ENCODE data around the gene MAGEA10.
"Not testable (repeated sequence)": the region's sequence is repeated elsewhere in the genome, so short reads cannot be mapped to it uniquely, and the experiment has no call there.

Gene MAGEA10

DNA sequence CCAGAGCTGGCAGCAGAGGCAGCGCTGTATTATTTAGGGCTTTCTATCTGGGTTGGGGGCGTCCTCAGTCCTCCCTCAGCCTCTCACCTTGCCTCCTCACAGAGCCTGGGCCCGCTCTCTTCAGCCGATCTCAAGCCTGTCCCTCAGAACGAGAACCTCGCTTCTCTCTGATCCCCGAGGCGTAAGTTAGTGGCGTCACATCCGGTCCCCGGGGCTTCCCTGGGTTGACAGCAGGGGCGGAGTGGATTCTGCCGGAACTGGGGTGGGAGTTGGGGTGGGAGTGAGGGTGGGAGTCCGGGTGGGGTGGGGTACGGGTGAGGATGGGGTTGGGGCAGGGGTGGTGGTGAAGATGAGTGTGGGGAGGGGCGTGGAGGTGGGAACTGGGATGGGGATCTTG is at the start of gene MAGEA10:
Gene MAGEA10, minus strand, starts transcription at position 190 of the 397 bp plus-strand sequence. CDS start 2,957 bp downstream, outside the sequence.
- DNase-seq (ENCODE audit: low spot score) (no peak), FAIRE-seq (no peak)

DNA sequence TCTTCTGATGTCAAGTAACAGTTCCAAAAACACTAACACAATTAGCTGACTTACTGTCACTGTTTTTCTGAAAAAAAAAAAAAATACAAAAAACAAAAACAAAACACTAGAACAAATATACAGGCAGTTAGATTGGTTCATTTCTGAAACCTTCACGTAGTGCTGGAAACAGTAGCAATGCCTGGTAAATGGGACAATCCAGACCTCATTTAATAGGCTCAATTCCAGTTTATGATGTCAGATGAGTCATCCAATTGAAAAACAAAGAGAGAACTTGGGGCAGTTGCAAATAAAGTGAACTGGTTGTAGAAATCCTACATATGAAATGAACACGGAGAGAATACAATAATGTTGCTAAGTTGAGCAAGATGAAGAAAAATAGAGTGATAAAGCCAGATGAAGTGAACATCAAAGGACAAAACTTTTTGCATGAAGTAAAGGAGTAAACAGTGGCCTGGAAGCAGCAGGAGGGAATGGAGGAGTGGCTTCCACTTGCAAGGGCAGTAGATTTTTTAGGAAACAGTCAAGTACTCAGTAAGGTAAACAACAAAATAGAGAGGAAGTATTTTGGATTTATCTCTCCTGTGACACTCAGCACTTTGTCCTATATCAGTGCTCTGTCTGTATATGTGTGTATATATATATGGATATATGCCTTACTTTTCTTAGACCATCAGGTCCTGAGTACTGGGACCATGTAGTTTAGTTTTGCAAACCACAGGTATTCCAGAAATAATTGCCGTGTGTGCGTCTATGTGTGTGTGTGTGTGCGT is 39.3 kb upstream of the MAGEA10 start:
- FAIRE-seq (no peak), DNase-seq (ENCODE audit: low spot score) (no peak)

DNA sequence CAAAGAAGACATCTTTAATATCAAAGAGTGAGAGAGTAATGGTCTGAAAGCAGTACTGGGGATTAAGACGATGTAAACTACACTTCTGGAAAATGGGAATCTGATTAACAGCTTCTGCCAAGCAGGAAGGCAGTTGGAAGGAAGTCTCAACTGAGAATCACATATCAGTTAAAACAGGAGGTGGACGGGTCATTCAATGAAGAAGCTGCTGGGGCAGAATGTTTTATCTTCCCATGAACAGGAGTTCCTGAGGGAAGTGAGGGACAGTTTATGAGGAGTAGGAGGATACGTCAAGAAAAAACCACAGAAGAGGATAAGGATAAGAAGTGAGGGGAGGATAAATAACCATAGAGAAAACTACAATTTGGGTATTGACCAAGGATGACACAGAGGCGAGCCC is 38.7 kb upstream of the MAGEA10 start:
- DNase-seq (ENCODE audit: low spot score), result no peak
- FAIRE-seq, result no peak

DNA sequence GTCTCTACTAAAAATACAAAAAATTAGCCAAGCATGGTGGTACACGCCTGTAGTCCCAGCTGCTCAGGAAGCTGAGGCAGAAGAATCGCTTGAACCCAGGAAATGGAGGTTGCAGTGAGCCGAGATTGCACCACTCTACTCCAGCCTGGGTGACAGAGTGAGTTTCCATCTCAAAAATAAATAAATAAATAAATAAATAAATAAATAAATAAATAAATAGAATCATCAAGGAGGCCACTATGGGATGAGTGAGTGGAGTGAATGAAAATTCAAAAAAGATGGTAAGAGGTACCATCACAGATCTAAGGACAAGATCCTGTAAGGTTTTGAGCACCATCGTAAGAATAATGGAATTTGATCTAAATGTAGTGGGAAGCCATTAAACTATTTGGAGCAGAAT is 37.5 kb upstream of the MAGEA10 start:
- not testable (repeated sequence) for DNase-seq (ENCODE audit: low spot score); FAIRE-seq

DNA sequence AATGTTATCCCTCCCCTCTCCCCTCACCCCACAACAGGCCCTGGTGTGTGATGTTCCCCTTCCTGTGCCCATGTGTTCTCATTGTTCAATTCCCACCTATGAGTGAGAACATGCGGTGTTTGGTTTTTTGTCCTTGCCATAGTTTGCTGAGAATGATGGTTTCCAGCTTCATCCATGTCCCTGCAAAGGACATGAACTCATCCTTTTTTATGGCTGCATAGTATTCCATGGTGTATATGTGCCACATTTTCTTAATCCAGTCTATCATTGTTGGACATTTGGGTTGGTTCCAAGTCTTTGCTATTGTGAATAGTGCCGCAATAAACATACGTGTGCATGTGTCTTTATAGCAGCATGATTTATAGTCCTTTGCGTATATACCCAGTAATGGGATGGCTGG is 35.5 kb upstream of the MAGEA10 start:
- not testable (repeated sequence) for FAIRE-seq; DNase-seq (ENCODE audit: low spot score)

DNA sequence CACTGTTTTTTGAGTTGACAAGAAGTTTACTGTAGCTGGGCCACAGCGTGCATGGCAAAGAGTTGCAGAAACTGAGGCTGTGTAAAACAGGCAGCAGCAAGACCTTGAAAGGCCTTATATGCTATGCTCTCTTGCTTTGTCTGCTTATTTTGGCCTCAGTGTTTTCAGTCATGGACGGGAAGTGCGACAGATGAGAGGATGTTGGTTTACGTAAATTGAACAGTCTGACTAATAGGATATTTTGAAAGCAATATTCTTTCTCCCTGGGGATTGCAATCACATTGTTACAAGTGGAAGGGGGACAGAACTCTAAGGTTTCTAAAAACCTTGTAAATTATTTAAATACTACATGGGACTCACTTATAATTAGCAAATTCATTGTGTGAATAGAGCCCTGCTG is 32.2 kb upstream of the MAGEA10 start:
- FAIRE-seq (no peak), DNase-seq (ENCODE audit: low spot score) (no peak)

DNA sequence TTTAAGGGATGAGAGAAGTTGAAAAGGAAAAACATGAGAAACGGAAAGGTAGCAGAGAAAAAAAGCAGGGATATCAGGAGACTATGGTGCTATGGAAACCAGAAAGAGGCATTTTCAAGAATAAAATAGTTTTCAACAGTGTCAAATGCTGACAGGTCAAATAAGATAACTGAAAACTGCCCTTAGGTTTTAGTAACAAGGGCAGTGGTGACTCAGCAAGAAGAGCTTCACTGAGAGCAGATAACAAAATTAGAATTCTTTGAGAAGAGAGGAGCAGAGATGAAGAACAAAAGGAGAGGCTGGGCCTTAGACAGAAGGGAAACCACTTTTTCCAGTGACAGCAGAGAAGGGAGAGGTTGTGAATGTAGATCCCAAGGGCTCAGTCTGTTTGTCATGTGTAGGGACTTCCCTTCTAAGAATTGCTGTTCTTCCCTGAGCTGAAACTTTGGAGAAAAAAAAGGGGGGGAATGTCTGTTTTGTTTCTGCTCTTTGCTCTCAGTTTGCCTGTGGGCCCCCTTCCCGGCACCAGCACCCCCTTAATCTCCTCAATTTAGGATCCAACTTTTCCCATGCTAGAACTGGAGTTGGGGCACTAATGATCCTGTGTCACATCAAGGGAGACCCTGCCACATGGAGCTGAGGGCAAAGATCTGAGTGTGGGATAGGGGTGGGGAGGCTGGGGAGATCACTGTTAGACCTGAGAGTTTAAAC is 26.8 kb upstream of the MAGEA10 start:
- FAIRE-seq (no peak), DNase-seq (ENCODE audit: low spot score) (no peak)

DNA sequence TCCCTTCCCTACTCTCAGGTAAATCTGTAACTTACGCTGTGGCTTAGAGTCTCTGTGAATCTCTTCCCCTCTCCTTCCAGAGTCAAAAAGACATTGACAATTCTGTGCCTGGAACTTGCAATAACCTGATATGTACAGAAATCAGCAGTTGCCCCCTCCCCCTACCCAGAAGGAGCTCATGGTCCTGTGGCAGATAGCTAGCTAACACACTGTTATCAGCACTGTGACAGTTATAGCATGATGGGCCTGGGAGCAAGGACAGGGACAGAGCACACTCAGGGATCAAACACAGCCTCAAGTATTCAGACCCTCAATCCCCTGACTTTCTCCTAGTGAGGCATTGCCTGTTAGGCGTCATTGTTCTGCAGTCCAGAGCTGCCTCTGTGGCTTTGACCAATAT is 18.7 kb upstream of the MAGEA10 start:
- DNase-seq (ENCODE audit: low spot score) (no peak), FAIRE-seq (no peak)

DNA sequence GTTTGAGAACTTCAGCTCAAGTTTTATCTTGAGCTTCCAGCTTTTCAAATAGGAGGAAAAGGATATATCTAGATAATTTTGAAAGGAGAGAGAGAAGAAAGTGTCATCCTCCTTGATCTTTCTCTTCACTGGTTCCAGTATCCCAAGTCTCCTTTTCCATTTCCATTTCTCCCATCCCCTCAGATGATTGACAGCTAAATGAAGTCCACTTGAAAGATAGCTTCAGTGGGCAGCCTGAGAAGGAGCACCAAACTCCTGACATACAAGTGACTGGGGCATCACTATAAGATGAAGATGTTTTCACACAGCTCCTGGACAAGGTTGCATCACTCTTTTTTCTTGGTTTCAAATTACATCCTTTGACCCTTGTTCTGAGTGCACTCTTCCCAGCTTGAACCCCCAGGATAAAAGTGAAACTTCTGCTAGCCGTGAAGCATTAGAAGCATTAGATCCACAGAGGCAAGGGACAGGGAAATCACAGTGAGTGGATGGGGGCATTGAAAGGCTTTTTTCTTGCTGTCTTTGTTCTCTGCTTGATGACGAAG is 17.5 kb upstream of the MAGEA10 start:
- no peak for DNase-seq (ENCODE audit: low spot score)
- no peak for FAIRE-seq

DNA sequence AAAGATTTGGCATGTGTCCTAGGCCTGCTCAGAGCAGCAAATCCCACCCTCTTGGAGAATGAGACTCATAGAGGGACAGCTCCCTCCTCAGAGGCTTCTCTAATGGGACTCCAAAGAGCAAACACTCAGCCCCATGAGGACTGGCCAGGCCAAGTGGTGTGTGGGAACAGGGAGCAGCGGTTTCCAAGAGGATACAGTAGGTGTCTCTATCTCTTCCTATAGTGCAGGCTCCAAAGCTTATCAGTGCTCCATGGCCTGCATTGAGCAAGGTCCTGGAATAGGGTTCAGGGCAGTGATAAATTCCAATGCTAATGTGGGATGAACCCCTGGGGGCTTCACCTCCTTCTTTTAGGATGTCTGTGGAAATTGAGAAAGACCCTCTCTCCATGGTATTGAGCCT is 15.7 kb upstream of the MAGEA10 start:
- no peak for FAIRE-seq
- DNase-seq (ENCODE audit: low spot score), result no peak

DNA sequence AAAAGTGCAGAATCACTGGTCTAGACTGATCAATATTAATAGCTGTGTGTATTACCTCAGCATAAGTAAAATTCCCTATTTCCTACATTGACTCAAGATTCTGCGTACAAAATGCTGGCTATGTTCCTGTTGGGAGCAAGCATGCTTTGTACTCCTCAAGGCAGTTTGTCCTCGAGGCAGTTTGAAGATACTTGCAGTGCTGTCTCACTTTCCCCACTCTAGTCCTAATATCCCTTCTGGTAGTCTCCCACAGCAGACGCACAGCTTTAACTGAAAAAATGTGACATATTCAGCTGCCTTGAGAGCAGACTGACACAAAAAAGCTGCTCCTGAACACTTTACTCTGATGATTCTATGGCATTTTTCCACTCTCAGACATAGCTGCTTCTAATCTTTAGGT is 12.9 kb upstream of the MAGEA10 start:
- FAIRE-seq (no peak), DNase-seq (ENCODE audit: low spot score) (no peak)

DNA sequence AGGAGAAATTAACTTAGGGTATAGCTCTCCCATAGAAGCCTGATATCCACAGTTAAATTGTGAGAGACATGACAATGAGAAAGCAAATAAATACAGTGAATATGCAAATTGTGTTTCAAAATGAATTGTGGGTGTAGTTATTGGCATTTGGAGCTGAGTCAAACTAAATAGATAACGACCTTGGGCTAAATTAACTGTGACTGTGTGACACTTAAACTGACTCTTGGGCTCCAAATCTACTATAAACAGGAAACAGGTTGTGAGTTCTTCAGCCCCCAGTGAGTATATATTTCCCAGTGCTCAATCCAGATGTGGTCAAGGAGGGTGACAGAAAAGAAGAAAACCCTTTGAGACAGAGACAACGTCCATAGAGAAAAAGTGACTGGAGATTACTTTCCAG is 11.3 kb upstream of the MAGEA10 start:
- FAIRE-seq, result no peak
- DNase-seq (ENCODE audit: low spot score), result no peak

DNA sequence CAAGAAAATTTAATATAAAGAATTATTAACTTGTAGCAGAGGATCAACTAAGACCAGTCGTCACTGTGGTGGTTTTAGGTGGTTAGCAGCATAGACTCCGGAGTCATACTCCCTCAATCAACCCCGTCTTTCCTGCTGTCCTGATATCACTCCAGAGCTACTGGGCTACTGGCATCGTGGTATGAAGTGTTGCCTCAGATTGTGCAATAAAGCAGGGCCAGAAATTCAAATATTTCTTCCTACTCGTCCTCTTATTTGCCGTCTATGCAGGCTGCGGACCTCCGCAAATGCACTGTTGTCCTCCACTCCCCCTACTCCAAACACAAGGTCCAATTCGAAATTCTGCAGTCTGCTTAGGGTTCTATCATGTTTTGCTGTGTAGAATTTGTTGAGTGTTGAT is 1.2 kb upstream of the MAGEA10 start:
- FAIRE-seq (no peak), DNase-seq (ENCODE audit: low spot score) (no peak)

DNA sequence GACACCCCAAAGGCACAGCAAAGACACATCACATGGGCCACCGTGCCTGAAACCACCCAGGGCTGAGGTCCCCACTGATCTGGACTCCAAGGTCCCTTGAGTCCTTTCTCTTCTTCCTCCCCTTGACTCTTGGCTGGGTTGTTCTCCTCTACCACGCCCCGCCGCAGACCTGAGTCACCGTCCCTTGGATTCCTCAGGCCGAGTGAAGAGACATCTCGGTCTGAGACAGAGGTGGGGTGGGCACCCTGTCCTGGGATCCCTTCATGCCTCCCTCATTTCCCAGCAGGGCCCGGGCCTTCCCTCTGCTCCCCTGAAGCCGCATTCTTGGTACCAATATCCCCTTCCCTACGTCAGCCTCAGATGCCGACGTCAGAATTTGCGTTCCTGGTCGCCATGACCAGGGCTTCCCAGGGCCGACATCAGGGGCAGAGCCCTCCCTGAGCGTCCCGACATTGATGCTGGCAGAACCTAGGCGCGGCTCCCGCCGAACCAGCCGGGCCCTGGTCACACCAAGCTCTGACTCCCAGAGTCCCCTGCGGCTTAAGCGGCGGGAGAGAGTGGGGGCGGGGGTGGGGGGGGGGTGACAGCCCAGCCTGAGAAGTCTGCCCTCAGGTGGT is 498 bp downstream of the MAGEA10 start:
- DNase-seq (ENCODE audit: low spot score), result no peak
- FAIRE-seq, result no peak

DNA sequence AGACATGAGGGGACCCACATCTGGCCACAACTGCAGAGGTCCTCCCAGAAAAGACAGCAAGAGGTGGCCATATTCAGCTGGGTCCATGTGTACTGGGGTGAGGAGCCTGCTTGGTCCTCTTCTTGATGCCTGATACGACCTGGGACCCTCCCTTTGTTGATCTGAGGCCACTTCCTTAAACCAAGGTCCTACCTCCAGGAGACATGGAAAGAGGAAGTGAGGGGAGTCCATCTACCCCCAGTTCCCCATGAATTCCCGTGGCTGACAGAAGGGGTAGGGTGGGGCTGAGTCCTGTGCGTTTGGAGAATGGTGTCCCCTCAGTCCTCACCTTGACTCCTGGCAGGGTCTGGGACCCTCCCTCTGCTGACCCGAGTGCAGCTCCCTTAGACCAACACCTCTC is 2.1 kb downstream of the MAGEA10 start:
- DNase-seq (ENCODE audit: low spot score), result no peak
- FAIRE-seq, result no peak

DNA sequence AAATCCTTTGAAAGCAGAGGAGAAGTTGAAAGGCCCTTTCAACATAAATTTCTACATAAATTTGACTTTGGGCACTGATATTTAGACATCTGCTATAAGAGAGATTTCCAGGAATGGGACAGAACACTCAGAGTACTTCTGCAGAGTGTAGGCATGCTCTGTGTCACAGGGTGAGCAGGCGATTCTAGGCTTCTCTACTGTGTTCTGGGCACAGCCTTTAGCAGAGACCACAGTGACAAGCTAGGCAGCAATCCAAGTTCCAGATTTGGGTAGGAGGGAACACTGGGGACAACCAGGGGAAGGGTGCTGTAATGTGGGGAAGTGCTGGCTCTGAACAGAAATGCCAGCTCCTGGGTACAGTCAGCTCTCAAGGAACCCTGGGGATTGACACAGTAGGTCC is 6.9 kb downstream of the MAGEA10 start:
- DNase-seq (ENCODE audit: low spot score) (no peak), FAIRE-seq (no peak)

DNA sequence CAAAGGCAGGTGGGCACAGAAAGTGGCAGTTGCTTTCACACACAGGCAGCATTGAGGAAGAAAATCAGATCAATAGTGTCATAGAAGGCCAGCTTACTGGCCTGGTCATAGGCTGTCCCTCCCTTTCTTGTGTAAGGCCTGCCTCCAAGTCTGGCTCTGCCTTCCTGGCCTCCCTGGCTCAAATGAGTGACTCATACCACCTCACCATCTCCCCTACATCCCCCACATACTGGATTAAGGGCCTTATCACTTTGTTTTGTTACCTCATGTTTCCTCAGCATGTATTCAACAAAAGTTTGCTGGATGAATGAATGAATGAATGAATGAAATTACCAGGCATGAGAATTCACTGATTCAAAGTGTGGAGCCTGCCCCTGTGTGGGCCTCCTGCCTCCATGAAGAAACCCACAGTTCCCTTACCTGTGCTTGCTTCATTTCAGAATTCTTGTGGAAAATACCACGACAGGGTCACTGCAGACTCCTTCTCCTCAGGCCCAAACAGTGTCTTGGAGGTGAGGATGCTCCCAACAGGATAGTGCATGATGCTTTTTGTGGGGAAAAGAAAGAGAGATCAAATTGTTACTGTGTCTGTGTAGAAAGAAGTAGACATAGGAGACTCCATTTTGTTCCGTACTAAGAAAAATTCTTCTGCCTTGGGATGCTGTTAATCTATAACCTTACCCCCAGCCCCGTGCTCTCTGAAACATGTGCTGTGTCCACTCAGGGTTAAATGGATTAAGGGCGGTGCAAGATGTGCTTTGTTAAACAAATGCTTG is 9.1 kb downstream of the MAGEA10 start:
- FAIRE-seq; DNase-seq (ENCODE audit: low spot score): not testable (repeated sequence)

DNA sequence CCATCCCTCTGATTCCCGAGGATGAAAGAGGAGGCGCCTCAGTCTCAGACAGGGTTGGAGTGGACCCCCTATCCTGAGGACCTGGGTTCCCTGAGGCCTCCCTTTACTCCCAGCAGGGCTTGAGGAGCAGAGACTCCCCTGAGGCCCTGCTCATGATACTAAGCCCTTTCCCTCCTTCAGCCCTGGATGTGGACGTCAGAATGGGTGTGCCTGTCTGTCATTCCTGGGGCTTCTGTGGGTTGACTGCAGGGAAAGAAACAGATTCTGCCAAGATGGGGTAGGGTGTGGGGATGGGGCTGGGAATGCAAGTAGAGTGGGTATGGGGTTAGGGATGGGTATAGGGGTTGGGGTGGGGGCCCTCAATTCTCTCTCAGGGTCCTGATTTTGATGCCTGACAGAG is 21.1 kb downstream of the MAGEA10 start:
- FAIRE-seq (no peak), DNase-seq (ENCODE audit: low spot score) (no peak)

DNA sequence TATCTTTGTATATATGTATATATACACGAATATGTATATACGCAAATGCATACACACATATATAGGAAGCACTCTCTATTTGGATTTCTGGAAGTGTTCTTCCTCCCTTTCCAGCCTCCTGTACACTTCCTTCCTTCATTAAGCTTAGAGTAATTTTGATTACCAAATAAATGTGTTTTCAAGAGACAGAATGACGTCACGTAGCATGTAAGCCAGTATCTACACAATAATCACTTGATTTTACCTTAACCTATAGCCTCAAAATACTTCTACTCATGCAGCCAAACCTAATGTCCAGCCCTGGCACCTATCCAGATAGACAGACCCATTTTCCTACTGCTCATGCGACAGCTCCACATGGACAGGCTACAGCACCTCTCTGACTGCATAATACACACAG is 29.9 kb downstream of the MAGEA10 start:
- no peak for DNase-seq (ENCODE audit: low spot score)
- no peak for FAIRE-seq

DNA sequence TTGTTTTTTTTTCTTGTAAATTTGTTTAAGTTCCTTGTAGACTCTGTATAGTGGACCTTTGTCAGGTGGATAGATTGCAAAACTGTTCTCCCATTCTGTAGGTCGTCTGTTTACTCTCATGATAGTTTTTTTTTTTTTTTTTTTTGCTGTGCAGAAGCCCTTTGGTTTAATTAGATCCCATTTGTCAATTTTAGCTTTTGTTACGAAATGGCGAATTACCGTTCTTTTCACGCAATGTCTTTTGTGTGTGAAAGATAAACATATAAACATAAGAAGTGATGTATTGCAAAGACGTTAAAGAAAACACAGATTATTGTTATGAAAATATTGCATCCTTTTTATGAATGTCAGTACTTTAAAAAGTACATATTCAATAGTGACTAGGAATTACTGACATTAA is 34.5 kb downstream of the MAGEA10 start:
- DNase-seq (ENCODE audit: low spot score) (no peak), FAIRE-seq (no peak)

DNA sequence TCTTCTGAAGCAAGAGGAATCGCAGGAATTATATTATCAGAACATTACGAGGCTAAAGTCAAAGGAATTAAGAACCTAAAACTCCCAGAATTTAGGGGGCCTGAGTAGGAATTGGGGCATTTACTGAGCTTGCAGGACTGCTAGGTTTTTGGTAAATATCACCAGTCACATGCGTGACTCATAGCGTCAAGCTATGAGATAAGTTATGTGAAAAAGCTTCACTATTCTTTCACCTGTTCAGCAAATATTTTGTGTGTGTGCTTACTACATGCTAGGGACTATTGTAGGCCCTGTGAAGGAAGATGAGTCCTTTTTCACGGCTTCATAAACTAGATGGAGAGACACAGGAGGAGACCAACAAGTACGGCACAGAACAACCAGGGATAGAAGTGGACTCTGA is 52.2 kb downstream of the MAGEA10 start:
- DNase-seq (ENCODE audit: low spot score) (no peak), FAIRE-seq (no peak)

All from urothelium cell line (cell line).